RWPE1 (cell line): ENCODE measurements around the gene STAT5B.

Experiments
- CTCF ChIA-PET: fragments of 350-600 bp; sonication (Branson Sonifier 250); formaldehyde crosslinking; extraction: SDS; loops from one replicate; lab custom pipeline; 2021; lab: Yijun Ruan, JAX
- POLR2A ChIA-PET: fragments of 400-600 bp; formaldehyde crosslinking; extraction: SDS; loops from one replicate; lab custom pipeline; 2020; ENCODE audit warnings: antibody characterized with exemption; ENCODE audit not compliant: low non-redundant PET; lab: Yijun Ruan, JAX
- DNase-seq: peaks from one replicate; pipeline ENCODE4 v3.0.0; 2012; ENCODE audit warnings: low spot score
- H3K27ac ChIP-seq: fragments of 450-650 bp; 2 replicates; pipeline ENCODE4 v1.5.1; 2017
- CTCF ChIP-seq: fragments of 450-650 bp; conservative IDR thresholded peaks from 2 replicates; pipeline ENCODE4 v1.5.1; 2017; ENCODE audit warnings: low read depth, mild to moderate bottlenecking

Gene STAT5B

GRCh38 chr17:42202696-42203095 is 73.5 kb downstream of the STAT5B start:
- TF ChIP-seq CTCF: no peak
- POLR2A ChIA-PET: no interaction called here
- H3K27ac ChIP-seq: no peak overlapping the region
- CTCF ChIA-PET: no interaction called here
- DNase-seq: no peak

GRCh38 chr17:42202159-42202558 is 74.0 kb downstream of the STAT5B start:
- no peak for DNase-seq
- TF ChIP-seq CTCF: no peak
- no peak overlapping the region for H3K27ac ChIP-seq
- POLR2A ChIA-PET: no interaction called here
- CTCF ChIA-PET: no interaction called here

- POLR2A ChIA-PET: no interaction called here
- no peak for TF ChIP-seq CTCF
- no peak for DNase-seq
- CTCF ChIA-PET: interaction anchor here (0.6 kb wide), 1 partner anchor 41 kb away, joined by 3 read pairs; no protein-coding TSS in a partner anchor
- H3K27ac ChIP-seq: no peak overlapping the region
Measured at GRCh38 chr17:42201458-42201772, 74.8 kb downstream of the STAT5B start.

GRCh38 chr17:42200706-42201457 is 75.3 kb downstream of the STAT5B start:
- no peak overlapping the region for H3K27ac ChIP-seq
- TF ChIP-seq CTCF: no peak
- ChIA-PET POLR2A (no interaction called here), CTCF (interaction anchor here (0.6 to 0.7 kb wide), 2 partner anchors 20 to 41 kb away, joined by 3 read pairs; partner anchors contain the start of gene KCNH4)
- no peak for DNase-seq

GRCh38 chr17:42199416-42200011 is 76.7 kb downstream of the STAT5B start:
- ChIA-PET POLR2A (no interaction called here), CTCF (no interaction called here)
- DNase-seq: no peak
- no peak for TF ChIP-seq CTCF
- no peak overlapping the region for H3K27ac ChIP-seq

- no peak overlapping the region for H3K27ac ChIP-seq
- ChIA-PET POLR2A (no interaction called here), CTCF (no interaction called here)
- DNase-seq: no peak
- TF ChIP-seq CTCF: no peak
Measured at GRCh38 chr17:42198897-42199296, 77.3 kb downstream of the STAT5B start.
